Hepatocyte (in vitro differentiated cells): Measurements from ENCODE around the gene VPS45.

ENCODE experiments used
- EZH2 ChIP-seq: fragments of 200-600 bp; sonication (generic); IDR thresholded peaks from 2 replicates; pipeline ENCODE4 v1.6.1; 2016; ENCODE audit warnings: antibody characterized with exemption, mild to moderate bottlenecking, borderline replicate concordance
- EZH2phosphoT487 ChIP-seq: fragments of 200-600 bp; sonication (generic); IDR thresholded peaks from one replicate; pipeline ENCODE4 v1.6.1; 2018; ENCODE audit warnings: antibody characterized with exemption, mild to moderate bottlenecking, low read depth, moderate library complexity; ENCODE audit not compliant: unreplicated experiment, severe bottlenecking
- TF ChIP-seq, protein P1 (sequence below): fragments of 200-600 bp; sonication (generic); IDR thresholded peaks from 2 replicates; pipeline ENCODE4 v1.5.1; 2016; ENCODE audit warnings: antibody characterized with exemption, mild to moderate bottlenecking; ENCODE audit not compliant: poor library complexity

DNA sequence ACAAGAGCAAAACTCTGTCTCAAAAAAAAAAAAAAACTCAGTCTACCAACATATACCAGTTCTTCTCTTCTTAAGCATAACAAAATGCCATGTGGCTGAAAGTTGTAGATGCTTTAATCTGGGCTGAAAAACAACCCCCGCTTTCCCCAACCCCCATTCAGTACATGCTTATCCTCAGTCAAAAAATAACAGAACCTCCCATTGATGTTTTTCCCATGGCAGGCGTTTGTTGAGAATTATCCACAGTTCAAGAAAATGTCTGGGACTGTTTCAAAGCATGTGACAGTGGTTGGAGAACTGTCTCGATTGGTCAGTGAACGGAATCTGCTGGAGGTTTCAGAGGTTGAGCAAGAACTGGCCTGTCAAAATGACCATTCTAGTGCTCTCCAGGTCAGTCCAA, 14.9 kb downstream of the VPS45 start:
- TF ChIP-seq, protein P1, sequence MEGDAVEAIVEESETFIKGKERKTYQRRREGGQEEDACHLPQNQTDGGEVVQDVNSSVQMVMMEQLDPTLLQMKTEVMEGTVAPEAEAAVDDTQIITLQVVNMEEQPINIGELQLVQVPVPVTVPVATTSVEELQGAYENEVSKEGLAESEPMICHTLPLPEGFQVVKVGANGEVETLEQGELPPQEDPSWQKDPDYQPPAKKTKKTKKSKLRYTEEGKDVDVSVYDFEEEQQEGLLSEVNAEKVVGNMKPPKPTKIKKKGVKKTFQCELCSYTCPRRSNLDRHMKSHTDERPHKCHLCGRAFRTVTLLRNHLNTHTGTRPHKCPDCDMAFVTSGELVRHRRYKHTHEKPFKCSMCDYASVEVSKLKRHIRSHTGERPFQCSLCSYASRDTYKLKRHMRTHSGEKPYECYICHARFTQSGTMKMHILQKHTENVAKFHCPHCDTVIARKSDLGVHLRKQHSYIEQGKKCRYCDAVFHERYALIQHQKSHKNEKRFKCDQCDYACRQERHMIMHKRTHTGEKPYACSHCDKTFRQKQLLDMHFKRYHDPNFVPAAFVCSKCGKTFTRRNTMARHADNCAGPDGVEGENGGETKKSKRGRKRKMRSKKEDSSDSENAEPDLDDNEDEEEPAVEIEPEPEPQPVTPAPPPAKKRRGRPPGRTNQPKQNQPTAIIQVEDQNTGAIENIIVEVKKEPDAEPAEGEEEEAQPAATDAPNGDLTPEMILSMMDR: no peak
- TF ChIP-seq EZH2: no peak
- TF ChIP-seq EZH2phosphoT487: no peak
